Measurements from ENCODE around the gene INKA2.

Gene INKA2

GRCh38 chr1:111720274-111720976, 18.8 kb downstream of the INKA2 start:
- TF ChIP-seq CTCF (conservative IDR thresholded peaks at IDR 0.05; ENCODE audit: low read depth, low read length) = no peak
- no peak for DNase-seq (ENCODE audit: low read depth)
- no peak overlapping the region for H3K4me3 ChIP-seq (ENCODE audit: low read length)

- DNase-seq (ENCODE audit: low read depth) = no peak
- TF ChIP-seq CTCF (conservative IDR thresholded peaks at IDR 0.05; ENCODE audit: low read depth, low read length) = no peak
- H3K4me3 ChIP-seq (ENCODE audit: low read length) = no peak overlapping the region
Measured at GRCh38 chr1:111719674-111720132, 19.5 kb downstream of the INKA2 start.

GRCh38 chr1:111719135-111719534, 20.1 kb downstream of the INKA2 start:
- no peak for DNase-seq (ENCODE audit: low read depth)
- no peak for TF ChIP-seq CTCF (conservative IDR thresholded peaks at IDR 0.05; ENCODE audit: low read depth, low read length)
- no peak overlapping the region for H3K4me3 ChIP-seq (ENCODE audit: low read length)

- no peak for TF ChIP-seq CTCF (conservative IDR thresholded peaks at IDR 0.05; ENCODE audit: low read depth, low read length)
- DNase-seq (ENCODE audit: low read depth) = no peak
- no peak overlapping the region for H3K4me3 ChIP-seq (ENCODE audit: low read length)
Measured at GRCh38 chr1:111717450-111717849, 21.7 kb downstream of the INKA2 start.

GRCh38 chr1:111716333-111716732, 22.9 kb downstream of the INKA2 start:
- no peak for TF ChIP-seq CTCF (conservative IDR thresholded peaks at IDR 0.05; ENCODE audit: low read depth, low read length)
- DNase-seq (ENCODE audit: low read depth) = no peak
- no peak overlapping the region for H3K4me3 ChIP-seq (ENCODE audit: low read length)

GRCh38 chr1:111709986-111710385, 29.2 kb downstream of the INKA2 start:
- no peak for DNase-seq (ENCODE audit: low read depth)
- no peak overlapping the region for H3K4me3 ChIP-seq (ENCODE audit: low read length)
- no peak for TF ChIP-seq CTCF (conservative IDR thresholded peaks at IDR 0.05; ENCODE audit: low read depth, low read length)

- TF ChIP-seq CTCF (conservative IDR thresholded peaks at IDR 0.05; ENCODE audit: low read depth, low read length) = no peak
- H3K4me3 ChIP-seq (ENCODE audit: low read length) = no peak overlapping the region
- no peak for DNase-seq (ENCODE audit: low read depth)
Measured at GRCh38 chr1:111707906-111708305, 31.3 kb downstream of the INKA2 start.

All from retinal pigment epithelial cell (primary cell).